CD4-positive, alpha-beta T cell treated with Interleukin-21 for 1 hour (primary cell): ENCODE measurements around the gene CNTNAP4.

Experiments
- DNase-seq: peaks from one replicate; pipeline ENCODE4 v3.0.0-alpha.2; 2020

The CNTNAP4 gene

DNA sequence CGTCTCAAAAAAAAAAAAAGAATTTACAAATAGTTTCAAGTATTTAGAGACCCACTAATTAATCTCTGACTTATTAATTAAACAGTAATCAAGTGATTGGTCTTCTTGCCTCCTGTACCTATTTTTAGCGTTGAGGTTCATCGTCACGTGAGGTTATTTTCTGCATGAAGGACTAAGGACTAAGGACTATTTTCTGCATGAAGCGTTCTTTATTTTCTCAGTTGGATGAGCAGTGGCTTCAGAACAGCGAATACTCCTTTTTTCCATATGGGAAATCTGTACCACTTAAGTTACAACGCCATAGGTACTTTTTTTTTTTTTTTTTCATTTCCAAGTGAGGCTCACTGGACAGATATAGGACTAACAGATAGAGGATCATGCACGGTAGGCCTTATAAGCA, 224.9 kb downstream of the CNTNAP4 start:
- DNase-seq: no peak

DNA sequence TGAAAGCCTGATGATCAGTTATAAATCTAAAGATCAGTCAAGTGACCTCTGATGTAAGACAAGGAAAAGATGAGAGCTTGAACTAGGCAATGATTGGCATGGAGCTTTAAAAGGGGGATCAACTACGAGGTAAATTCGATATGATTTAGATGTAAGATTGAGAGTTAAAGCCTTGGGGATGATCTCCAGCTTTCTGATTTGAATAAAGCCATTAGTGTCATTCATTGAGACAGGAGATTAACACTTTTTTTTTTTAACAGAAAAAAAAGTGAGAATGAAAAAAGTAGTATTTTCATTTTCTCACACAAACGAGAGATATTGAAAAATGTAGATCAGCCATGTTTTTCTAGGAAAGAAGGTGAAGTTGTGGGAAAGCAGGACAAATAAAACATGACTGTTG, 225.4 kb downstream of the CNTNAP4 start:
- DNase-seq: no peak

DNA sequence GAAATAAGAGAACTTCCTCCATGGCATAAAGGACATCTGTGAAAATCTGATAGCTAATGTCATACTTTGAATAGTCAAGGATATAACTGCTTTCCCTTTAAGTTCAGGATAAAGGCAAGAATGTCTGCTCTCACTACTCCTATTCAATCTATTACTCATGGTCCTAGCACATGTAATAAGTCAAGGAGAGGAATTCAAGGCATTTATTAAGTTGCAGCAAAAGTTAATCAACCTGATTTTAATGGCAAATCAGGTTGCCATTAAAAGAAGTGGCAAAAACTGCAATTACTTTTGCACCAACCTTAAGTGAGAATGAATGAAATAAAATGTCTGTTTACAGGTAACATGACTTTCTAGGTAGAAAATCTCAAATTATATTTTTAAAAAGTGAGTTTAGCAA, 225.9 kb downstream of the CNTNAP4 start:
- no peak for DNase-seq

DNA sequence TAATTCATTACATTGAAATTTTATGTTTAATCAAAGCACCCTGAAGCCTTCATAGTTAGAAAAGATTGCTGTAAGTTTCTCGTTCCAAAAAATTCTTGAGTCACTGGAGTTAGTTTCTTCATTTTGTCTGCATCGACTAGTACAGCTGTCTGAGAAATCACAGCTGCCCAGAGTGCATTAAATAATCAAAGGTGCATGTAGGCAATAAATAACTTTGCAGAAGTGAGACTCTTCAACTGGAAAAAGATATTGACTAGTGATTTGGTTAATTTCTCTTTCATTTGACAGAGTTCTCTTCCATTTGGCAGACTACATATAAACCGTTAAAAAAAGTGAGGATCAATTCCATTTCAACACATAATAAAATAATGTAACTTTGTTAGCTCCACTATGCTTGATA, 234.0 kb downstream of the CNTNAP4 start:
- DNase-seq: no peak

DNA sequence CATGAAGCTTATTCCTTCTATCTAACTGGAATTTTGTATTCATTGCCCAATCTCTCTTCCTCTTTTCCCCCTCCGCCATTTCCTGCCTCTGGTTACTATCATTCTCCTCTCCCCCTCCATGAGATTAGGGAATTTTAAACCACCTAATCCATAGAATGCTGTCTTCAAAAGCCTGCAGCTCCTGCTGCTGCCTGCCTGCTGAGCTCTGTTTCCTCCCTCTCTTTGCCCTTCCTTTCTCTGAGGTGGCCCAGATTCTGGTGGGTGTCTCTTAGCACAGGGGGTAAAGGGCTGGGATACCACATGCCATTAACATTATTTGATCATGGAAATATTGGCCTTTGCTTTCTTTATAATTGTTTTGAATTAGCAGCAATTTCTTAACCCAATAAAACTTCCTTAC, 241.6 kb downstream of the CNTNAP4 start:
- no peak for DNase-seq

DNA sequence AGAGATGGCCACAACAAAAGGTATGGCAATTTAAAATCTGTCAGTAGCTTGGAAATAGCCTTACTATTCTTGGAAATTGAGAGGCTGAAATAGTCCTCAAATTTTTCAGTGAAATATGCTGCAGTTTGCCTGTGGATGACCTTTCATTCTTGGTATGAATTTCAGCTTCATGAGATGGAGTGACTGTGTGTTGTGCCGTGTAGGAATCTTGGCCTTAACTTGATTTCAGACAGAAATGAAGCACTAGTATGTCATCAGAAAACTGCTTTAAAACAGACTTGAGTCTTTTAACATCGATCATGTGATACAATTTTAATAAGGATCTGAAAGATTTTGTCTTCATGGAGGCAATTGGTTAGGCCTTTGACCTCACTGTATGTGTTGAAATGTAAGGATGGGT, 247.2 kb downstream of the CNTNAP4 start:
- DNase-seq: no peak

DNA sequence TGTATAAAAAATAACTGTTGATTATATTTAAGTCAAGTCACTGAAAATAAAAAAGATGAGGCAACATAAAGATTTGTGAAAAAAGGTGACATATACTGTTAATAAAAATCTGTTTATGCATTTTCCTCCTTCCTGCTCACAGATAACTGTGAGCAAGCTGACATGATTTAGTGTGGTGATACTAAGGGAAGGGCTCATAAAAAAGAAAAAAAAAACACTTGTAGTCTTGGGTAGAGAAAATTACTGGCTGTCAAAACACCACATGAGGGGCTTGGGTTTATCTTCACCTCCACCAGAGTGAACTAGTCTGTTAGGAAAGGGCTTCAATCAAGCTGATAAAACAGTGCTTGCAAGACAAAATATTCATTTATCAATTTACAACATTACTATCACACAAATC, 247.6 kb downstream of the CNTNAP4 start:
- DNase-seq: no peak

DNA sequence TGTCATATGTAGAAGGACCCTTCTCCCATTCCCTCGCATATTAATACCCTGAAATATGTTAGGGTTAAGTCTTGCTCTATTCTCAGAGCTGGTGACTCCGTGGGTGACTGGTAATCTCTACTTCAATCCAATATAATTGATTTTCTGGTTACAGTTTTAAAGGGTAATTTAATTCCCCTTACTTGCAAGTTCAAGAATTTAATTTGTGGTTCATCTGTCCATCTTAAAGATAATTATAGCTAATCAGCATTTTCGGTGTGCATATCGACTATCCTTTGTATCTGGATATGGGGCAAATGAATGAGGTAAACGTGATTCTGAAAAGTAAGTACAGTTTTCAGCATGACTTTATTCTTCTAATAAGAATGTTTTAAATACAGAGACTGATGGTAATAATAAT, 250.0 kb downstream of the CNTNAP4 start:
- no peak for DNase-seq

DNA sequence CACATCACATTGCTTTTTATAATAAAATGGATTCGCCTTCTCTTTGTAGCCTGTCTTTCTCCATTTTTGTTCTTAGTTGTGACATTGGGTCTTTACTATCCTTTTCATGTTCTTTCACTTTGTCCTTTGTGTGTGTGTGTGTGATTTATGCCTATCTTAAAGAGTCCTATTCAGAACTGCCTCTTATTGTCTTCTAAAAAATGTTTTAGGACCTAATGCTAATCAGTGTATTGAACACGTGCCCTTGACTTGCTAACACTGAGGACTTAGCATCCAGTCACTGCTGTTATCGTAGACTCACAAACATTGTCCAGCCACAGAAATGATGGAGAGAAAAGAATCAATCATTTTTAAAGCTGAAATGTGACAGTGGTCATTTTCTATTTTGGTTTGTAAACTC, 251.9 kb downstream of the CNTNAP4 start:
- DNase-seq: no peak

DNA sequence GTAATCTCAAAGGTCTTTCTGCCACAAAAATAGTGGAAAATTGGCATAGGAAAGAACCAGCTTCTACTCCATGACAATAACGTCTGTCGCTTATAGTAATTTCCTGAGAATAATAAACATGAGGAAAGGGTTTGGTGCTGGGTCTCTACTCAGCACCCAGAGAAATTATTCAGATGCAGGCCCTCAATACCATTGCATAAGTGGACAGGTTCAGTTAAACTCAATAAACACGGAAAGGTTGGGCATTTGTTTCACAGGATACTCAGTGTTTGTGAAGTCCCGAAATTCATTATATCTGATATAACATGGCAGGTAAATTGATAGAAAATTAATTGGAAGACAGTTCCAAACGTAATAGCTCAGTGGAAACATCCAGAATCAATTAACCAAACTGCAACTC, 254.0 kb downstream of the CNTNAP4 start:
- no peak for DNase-seq

DNA sequence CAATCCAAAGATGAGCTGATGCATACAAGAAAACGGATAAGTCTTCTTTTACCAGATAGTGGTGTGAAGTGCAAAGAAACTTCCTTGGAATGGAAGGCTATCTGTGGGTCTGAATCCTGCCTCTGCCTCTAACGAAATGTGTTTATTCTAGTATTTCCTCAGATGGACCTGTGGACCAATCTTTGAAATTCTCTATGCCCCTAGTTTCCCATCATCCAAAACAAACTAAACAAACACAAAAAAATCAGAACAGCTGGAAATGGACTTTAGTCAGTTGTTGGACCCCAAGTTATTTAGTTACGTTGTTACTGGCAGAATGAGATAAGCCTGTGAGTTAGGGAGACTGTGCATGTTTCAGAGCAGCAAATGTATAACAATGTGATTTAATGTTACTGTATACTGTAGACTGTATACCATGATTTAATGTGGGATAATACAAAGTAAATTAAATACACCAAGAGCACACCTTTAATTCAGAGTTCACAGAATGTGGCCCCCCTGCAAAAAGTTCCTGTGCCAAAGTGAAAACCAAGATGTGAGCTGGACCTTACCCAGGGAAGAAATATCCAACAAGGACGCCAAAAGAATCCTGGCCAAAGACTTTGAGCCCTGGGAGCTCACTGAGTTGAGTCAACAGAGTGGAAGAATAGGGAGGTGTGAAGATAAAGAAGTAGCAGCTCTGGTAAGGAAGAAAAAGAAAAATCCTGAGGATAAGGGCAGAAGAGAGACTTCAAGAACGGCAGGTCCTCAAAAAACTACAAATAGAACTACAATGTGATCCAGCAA, 255.2 kb downstream of the CNTNAP4 start:
- DNase-seq: no peak

DNA sequence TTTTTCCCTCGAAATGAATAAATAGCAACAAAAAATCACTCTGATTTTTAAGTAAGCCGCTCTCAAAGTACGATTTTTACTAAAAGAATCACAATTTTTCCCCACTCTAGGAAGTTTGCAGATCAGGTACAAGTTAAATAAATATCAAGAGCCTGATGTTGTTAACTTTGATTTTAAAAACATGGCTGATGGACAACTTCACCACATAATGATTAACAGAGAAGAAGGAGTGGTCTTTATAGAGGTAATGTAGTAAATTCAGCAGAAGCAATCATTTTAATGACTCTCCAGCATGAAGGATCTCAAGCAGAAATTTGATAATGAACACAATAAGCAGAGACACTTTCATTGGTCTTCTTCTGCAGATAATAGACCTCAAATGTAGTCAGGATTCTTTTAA, 262.4 kb downstream of the CNTNAP4 start:
- DNase-seq: no peak

DNA sequence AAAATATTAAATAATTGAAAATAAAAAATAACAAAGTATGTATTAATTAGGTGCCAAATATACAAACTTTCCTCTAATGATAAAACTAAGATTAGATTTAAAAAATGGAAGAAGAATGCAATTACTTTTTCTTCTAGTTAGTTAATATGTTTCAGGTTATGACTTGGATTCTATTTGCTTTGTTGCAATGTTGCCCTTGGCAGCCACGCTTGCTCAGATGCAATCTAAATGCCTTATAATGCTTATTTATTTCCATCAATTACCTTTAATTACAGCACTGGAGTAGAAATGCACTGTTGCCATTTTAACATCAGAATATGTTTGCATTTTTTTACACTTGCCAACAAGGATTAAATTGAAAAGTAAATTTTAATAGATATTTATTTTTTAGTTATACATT, 263.9 kb downstream of the CNTNAP4 start:
- DNase-seq: no peak

DNA sequence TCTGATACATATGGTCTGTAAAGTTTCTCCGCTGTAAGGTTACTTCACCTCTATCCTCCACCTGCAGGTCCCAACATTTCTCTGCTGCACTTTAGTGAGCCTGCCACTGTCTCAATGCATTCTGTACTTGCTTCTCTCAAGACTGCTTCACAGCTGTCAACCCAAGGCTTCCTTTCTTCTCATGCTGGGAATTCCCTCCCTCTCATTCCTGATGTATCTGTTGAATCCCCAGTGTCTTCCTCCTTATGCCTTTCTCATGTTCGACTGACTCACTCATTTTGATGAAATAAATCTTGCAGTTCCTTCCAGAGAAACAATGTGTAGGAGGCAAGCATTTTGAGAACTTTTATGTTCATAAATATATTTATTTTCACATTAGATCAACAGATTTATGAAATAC, 288.3 kb downstream of the CNTNAP4 start:
- DNase-seq: no peak

DNA sequence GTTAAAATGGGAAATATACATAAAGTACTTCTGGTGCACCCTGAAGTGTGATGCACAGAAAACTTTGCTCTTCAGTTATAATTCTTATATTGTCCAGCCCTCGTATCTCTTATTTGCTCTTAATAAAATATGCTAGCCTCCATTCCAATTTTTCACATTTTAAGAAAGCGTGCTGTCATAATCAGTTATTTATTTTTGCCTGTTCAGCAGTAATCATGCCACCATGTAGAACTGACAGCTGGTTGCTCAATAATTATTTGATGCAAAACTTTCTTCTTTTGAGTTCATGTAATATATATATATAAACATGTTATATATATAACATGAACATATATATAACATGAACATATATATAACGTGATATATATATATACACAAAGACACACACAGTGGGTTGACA, 294.6 kb downstream of the CNTNAP4 start:
- DNase-seq: no peak

DNA sequence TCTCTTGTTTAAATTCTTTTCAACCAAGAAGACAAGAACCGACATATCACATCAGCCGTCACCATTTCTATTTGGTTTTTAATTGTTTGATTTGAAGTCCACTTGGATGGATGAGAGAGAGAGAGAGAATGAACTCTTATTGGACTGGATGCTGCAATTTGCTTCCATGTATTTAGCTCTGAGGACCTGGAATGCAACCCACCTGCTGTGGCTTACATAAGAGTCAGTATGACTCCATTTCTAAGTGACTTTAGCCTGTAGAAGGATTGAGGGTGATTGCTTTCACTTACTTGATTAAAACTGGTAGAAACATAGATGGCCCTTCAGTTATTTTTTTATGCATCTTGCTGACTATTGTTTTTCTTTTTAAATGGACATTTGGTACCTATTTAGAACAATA, 296.1 kb downstream of the CNTNAP4 start:
- DNase-seq: no peak

DNA sequence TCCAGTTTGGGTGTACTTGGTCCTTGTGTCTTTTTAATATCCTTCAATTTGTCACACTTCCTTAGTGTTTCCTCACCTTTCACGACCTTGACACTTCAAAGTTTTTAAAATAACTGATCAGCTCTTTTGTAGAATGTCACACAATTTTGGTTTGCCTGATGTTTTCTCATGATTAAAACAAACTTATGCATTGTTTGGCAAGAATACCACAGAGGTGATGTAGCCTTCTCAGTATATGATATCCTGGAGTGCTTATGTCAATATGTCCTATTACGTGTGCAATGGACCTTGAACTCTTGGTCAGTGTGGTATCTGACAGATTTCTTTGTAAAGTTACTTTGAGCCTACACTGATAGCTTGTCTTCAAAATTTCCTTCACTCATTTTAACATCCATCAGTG, 297.4 kb downstream of the CNTNAP4 start:
- no peak for DNase-seq

DNA sequence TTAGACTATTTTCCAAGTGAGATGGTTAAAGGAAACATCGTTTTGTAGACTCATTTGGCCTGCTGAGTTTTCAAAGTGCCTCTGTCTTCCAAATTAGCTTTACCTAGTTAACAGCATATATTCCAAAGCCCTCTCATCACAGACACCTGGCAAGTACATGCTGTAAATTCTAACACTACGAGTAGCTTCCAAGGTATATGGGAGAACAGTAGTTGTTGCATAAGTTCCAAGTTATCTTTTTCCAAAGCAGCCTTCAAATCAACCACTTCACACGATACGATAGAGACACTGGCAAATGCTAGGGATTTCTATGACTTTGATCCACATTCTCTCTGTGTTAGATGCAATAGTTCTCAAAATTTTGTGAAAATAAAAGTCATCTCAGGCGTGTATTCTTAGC, 299.3 kb downstream of the CNTNAP4 start:
- DNase-seq: no peak

DNA sequence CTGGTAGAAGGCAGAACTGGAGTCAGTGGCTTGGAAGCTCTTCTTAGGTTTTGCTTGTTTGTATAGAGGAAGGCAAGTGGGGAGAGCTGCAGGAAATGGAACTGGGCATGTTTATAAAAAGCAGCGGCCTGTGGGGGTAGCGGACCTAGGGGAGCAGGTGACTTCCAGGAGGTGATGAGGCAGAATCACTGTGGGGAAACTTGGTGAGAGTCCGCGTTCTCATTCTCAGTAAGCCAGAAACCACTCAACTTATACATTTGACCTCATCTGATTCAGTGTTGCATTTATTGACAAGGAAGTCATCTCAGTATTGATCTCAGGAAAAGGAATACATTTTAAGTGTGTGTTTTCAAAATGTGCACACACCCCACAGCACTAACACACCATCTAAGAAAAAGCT, 299.8 kb downstream of the CNTNAP4 start:
- no peak for DNase-seq

DNA sequence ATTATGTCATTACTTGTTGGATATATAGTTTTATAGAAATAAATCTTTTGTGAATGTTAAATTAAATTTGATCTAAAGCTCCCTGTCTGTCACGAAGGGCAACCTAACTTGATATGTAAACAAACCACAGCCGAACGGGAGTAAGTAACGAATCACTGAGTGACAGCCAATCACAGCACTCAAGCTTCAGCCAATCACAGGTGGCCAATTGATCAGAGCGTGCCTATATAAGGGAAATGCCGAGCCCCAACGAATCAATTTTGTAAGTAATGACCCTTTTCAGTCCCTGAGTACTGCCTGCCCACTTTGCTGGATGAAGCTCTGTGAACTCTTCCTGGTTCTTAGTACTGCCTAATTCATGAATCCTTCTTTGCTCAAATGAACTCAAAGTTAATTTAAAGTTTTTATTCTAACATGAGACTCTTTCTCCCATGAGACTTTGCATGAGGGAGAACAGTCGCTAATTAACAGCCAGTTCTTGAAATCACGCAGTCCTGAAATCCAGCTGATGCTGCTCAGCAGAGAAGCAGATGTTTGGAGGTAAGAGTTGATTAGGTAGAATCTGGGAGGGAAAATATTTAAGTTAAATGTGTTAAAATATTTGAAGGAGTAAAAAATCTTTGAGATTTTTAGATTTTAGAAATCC, 302.2 kb downstream of the CNTNAP4 start:
- no peak for DNase-seq

DNA sequence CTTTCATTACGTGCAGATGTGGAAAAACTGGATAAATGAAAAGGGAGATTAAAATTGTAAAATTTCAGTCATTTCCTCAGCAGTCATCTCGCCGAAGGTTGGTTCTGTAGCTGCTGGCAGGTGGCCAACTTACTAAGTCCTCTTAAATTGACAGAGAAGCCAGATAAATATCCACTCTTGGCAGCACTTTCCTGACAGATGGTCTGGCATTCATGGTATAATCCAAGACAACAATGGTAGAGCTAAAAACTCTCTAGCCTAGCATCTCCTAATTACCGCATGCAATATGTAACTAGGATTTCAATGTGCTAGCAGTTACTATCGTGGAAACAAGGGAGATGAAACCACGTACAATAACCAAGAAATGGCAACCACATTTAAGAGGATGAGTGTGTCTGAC, 306.3 kb downstream of the CNTNAP4 start:
- DNase-seq: no peak

DNA sequence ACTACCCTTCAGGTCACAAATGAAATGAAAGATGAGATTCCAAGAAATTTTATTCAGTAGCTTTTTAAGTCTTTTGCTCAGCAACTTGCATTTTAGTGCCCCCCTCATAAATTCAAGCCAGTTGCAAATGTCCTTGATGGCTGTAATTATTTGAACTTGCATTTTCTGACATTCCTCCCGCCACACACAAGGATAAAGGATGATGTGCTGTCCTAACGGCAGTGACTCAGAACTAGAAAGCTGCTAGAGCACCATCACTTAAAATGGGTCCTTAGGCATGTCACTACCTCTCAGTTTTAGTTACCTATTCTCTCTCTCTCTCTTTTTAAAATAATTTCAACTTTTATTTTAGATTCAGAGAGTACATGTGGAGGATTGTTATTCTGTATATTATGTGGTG, 306.7 kb downstream of the CNTNAP4 start:
- DNase-seq: no peak

DNA sequence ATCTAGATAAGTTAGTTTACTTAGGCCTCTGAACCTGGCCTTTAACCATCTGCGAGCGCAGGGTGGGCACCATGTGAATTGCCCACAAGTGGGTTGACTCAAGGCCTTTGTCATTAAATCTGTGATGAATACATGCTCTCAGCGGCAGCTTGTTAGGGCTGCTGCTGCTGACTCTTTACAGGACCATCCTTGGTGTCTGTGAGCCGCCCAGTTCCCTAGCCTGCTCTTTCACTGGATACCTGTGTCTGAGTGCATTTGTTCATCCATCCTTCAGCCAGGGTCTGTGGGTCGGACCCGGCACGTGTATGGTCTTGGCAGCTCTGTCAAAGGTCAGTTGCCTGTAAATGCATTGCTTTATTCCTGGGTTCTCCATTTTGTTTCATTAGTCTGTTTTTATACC, 321.3 kb downstream of the CNTNAP4 start:
- DNase-seq: no peak

DNA sequence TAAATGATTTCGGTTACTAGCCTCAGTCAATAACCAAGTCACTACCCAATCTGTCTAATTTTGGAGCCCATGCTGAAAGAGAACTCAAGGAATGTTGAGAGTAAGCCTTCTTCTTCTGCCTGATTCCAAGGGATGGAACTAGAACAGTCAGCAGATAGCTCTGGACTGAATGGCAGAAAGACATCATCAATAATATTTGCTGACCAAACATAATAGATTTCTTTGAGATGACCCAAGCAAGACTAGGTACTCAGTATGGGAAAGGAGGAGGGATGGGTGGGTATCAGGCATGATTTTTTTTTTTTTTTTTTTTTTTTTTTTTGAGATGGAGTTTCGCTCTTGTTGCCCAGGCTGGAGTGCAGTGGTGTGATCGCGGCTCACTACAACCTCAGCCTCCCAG, 330.1 kb downstream of the CNTNAP4 start:
- DNase-seq: no peak
